HEK293 (cell line): ENCODE results near the gene SMIM5.

ENCODE experiments used
- CTCF ChIA-PET: fragments of 350-600 bp; formaldehyde crosslinking; extraction: SDS; loops from one replicate; lab custom pipeline; 2021; ENCODE audit warnings: antibody characterized with exemption; lab: Yijun Ruan, JAX
- POLR2A ChIA-PET: fragments of 300-600 bp; formaldehyde crosslinking; extraction: SDS; loops from one replicate; lab custom pipeline; 2020; ENCODE audit warnings: antibody characterized with exemption, inconsistent platforms; lab: Yijun Ruan, JAX
- H3K27ac ChIP-seq: fragments of 200-500 bp; sonication (Bioruptor generic); 2 replicates; pipeline ENCODE4 v1.5.1; 2014; ENCODE audit warnings: low read depth, low read length, control low read depth, inconsistent platforms; ENCODE audit errors: extremely low read depth
- H3K36me3 ChIP-seq, 2 experiments: fragments of 200-500 bp in 1 of 2; sonication (Bioruptor generic) in 1 of 2; 1 replicate in 1 of 2; 2 replicates in 1 of 2; pipeline ENCODE4 v1.5.1; 2014 to 2017; ENCODE audit warnings: inconsistent platforms in 2 of 2, low read length in 2 of 2; ENCODE audit not compliant: control insufficient read depth in 2 of 2, insufficient read depth in 1 of 2
- H3K4me1 ChIP-seq: fragments of 200-500 bp; sonication (Bioruptor generic); 2 replicates; pipeline ENCODE4 v1.5.1; 2014; ENCODE audit warnings: mild to moderate bottlenecking, low read length, inconsistent platforms; ENCODE audit not compliant: control insufficient read depth, insufficient read depth
- H3K4me3 ChIP-seq: 2 replicates; pipeline ENCODE4 v1.5.1; 2011; ENCODE audit warnings: low read depth, mild to moderate bottlenecking, control low read depth, low read length, moderate library complexity
- H3K9me3 ChIP-seq: fragments of 200-500 bp; sonication (Bioruptor generic); 2 replicates; pipeline ENCODE4 v1.5.1; 2014; ENCODE audit warnings: low read depth, low read length, inconsistent platforms; ENCODE audit not compliant: control insufficient read depth, insufficient read depth
- BCL6B ChIP-seq: fragments of 450-650 bp; formaldehyde crosslinking; IDR thresholded peaks from 2 replicates; pipeline ENCODE4 v1.5.1; 2017; ENCODE audit warnings: missing biosample characterization, missing genetic modification characterization
- HOXA7 ChIP-seq: sonication (generic); formaldehyde crosslinking; IDR thresholded peaks from 2 replicates; pipeline ENCODE4 v1.8.1; 2022; ENCODE audit warnings: missing genetic modification reagents, borderline replicate concordance
- MYNN ChIP-seq: fragments of 450-650 bp; formaldehyde crosslinking; IDR thresholded peaks from 2 replicates; pipeline ENCODE4 v1.5.1; 2016; ENCODE audit warnings: missing biosample characterization, missing genetic modification characterization, borderline replicate concordance
- PRDM4 ChIP-seq: fragments of 450-650 bp; formaldehyde crosslinking; IDR thresholded peaks from 2 replicates; pipeline ENCODE4 v1.5.1; 2017; ENCODE audit warnings: missing biosample characterization, missing genetic modification characterization
- ZBTB1 ChIP-seq: fragments of 450-650 bp; formaldehyde crosslinking; IDR thresholded peaks from 2 replicates; pipeline ENCODE4 v1.5.1; 2016; ENCODE audit warnings: missing biosample characterization, missing genetic modification characterization
- ZBTB49 ChIP-seq: fragments of 450-650 bp; formaldehyde crosslinking; IDR thresholded peaks from 2 replicates; pipeline ENCODE4 v1.5.1; 2016; ENCODE audit warnings: missing biosample characterization, missing genetic modification characterization, low read depth
- ZEB2 ChIP-seq: fragments of 450-650 bp; formaldehyde crosslinking; IDR thresholded peaks from 2 replicates; pipeline ENCODE4 v1.5.1; 2016; ENCODE audit warnings: missing biosample characterization, missing genetic modification characterization
- ZNF114 ChIP-seq: fragments of 450-650 bp; formaldehyde crosslinking; IDR thresholded peaks from 2 replicates; pipeline ENCODE4 v1.5.0; 2017; ENCODE audit warnings: missing biosample characterization, missing genetic modification characterization
- ZNF133 ChIP-seq: fragments of 450-650 bp; formaldehyde crosslinking; IDR thresholded peaks from 2 replicates; pipeline ENCODE4 v1.5.1; 2016; ENCODE audit warnings: missing biosample characterization, missing genetic modification characterization
- ZNF146 ChIP-seq: fragments of 450-650 bp; formaldehyde crosslinking; IDR thresholded peaks from 2 replicates; pipeline ENCODE4 v1.5.1; 2016; ENCODE audit warnings: missing biosample characterization, missing genetic modification characterization
- ZNF174 ChIP-seq: fragments of 450-650 bp; formaldehyde crosslinking; IDR thresholded peaks from 2 replicates; pipeline ENCODE4 v1.5.0; 2017; ENCODE audit warnings: missing biosample characterization, mild to moderate bottlenecking, missing genetic modification characterization
- ZNF341 ChIP-seq: fragments of 450-650 bp; formaldehyde crosslinking; IDR thresholded peaks from 2 replicates; pipeline ENCODE4; 2016; ENCODE audit warnings: low read depth, missing biosample characterization, missing genetic modification characterization
- ZNF366 ChIP-seq: fragments of 450-650 bp; formaldehyde crosslinking; conservative IDR thresholded peaks from 2 replicates; pipeline ENCODE4 v1.5.1; 2016; ENCODE audit warnings: missing biosample characterization, missing genetic modification characterization
- ZNF518A ChIP-seq: fragments of 450-650 bp; formaldehyde crosslinking; conservative IDR thresholded peaks from 2 replicates; pipeline ENCODE4 v1.5.1; 2016; ENCODE audit warnings: low read depth, missing biosample characterization, missing genetic modification characterization
- ZNF530 ChIP-seq: fragments of 450-650 bp; formaldehyde crosslinking; IDR thresholded peaks from 2 replicates; pipeline ENCODE4 v1.5.1; 2016; ENCODE audit warnings: low read depth, missing biosample characterization, missing genetic modification characterization
- ZNF548 ChIP-seq: fragments of 450-650 bp; formaldehyde crosslinking; IDR thresholded peaks from 2 replicates; pipeline ENCODE4 v1.5.1; 2016; ENCODE audit warnings: missing biosample characterization, missing genetic modification characterization
- ZNF571 ChIP-seq: fragments of 450-650 bp; formaldehyde crosslinking; IDR thresholded peaks from 2 replicates; pipeline ENCODE4 v1.5.0; 2017; ENCODE audit warnings: missing biosample characterization, missing genetic modification characterization
- ZNF639 ChIP-seq: fragments of 450-650 bp; formaldehyde crosslinking; IDR thresholded peaks from 2 replicates; pipeline ENCODE4 v1.5.1; 2016; ENCODE audit warnings: missing biosample characterization, missing genetic modification characterization
- ZSCAN4 ChIP-seq: fragments of 450-650 bp; formaldehyde crosslinking; IDR thresholded peaks from 2 replicates; pipeline ENCODE4 v1.5.1; 2017; ENCODE audit warnings: missing biosample characterization, missing genetic modification characterization

The SMIM5 gene

GRCh38 chr17:75676461-75676860, 43.2 kb downstream of the SMIM5 start:
- ChIA-PET POLR2A (no interaction called here), CTCF (interaction anchor here (0.5 to 16.4 kb wide), 9 partner anchors 8 to 495 kb away, joined by 3 to 308 read pairs (median 3); partner anchors contain the start of gene SMIM5)

More at GRCh38 chr17:75676461-75676860, 43.2 kb downstream of the SMIM5 start:
- Histone ChIP-seq H3K36me3 (peaks cover 45 to 72% of the 10 kb centered on the region in 2 experiments), H3K9me3 (no peaks in the 10 kb centered on the region), H3K4me3 (no peak overlapping the region), H3K27ac (no peak overlapping the region), H3K4me1 (no peaks in the 10 kb centered on the region)
- no peak for TF ChIP-seq ZNF548
- no peak for TF ChIP-seq ZNF530 (tag by site-specific recombination)
- TF ChIP-seq ZNF174 (tag by site-specific recombination) = no peak
- no peak for TF ChIP-seq ZNF518A (tag by site-specific recombination)
- no peak for TF ChIP-seq HOXA7 (CRISPR knock-in tag)
- TF ChIP-seq BCL6B (tag by site-specific recombination) = no peak
- no peak for TF ChIP-seq ZSCAN4
- no peak for TF ChIP-seq ZNF571 (tag by site-specific recombination)
- no peak for TF ChIP-seq ZNF639
- no peak for TF ChIP-seq MYNN
- TF ChIP-seq ZNF341 (tag by site-specific recombination) = no peak
- TF ChIP-seq PRDM4 (tag by site-specific recombination) = no peak
- no peak for TF ChIP-seq ZNF146 (tag by site-specific recombination)
- TF ChIP-seq ZBTB1 (tag by site-specific recombination) = no peak
- no peak for TF ChIP-seq ZEB2 (tag by site-specific recombination)
- no peak for TF ChIP-seq ZNF114
- TF ChIP-seq ZNF133 (tag by site-specific recombination) = no peak
- no peak for TF ChIP-seq ZNF366
- TF ChIP-seq ZBTB49 = no peak
